ENCODE results near the gene GRPEL1. TPM values are rescaled to one million over a fixed set of nuclear protein-coding genes. Genes with fewer than 3 reads are reported as not detected.
A peak's percentile ranks its signal among the peaks of the same experiment; 100 is the strongest.

The GRPEL1 gene
- total RNA-seq, 1 experiment from 2014 or later, result 40.2 TPM

GRCh38 chr4:7023901-7024300 is 44.0 kb downstream of the GRPEL1 start:
- DNase-seq (ENCODE audit: low read depth), result no peak

- DNase-seq (ENCODE audit: low read depth), result no peak
These were observed 44.4 kb downstream of the GRPEL1 start for GRCh38 chr4:7023486-7023885.

GRCh38 chr4:7021930-7022664 is 45.8 kb downstream of the GRPEL1 start:
- peak; percentile 79 for DNase-seq (ENCODE audit: low read depth)

- DNase-seq (ENCODE audit: low read depth), result no peak
These were observed 46.5 kb downstream of the GRPEL1 start for GRCh38 chr4:7021355-7021754.

GRCh38 chr4:7020856-7021255 is 47.0 kb downstream of the GRPEL1 start:
- no peak for DNase-seq (ENCODE audit: low read depth)

- peak; percentile 5 for DNase-seq (ENCODE audit: low read depth)
These were observed 47.6 kb downstream of the GRPEL1 start for GRCh38 chr4:7020290-7020689.

- DNase-seq (ENCODE audit: low read depth), result no peak
These were observed 48.5 kb downstream of the GRPEL1 start for GRCh38 chr4:7019367-7019766.

- DNase-seq (ENCODE audit: low read depth), result no peak
These were observed 49.6 kb downstream of the GRPEL1 start for GRCh38 chr4:7018281-7018680.

GRCh38 chr4:7017446-7018048 is 50.3 kb downstream of the GRPEL1 start:
- no peak for DNase-seq (ENCODE audit: low read depth)

GRCh38 chr4:7016512-7016911 is 51.4 kb downstream of the GRPEL1 start:
- DNase-seq (ENCODE audit: low read depth), result no peak

- DNase-seq (ENCODE audit: low read depth), result no peak
These were observed 51.8 kb downstream of the GRPEL1 start for GRCh38 chr4:7016086-7016485.

GRCh38 chr4:7015383-7016035 is 52.4 kb downstream of the GRPEL1 start:
- DNase-seq (ENCODE audit: low read depth), result no peak

- DNase-seq (ENCODE audit: low read depth), result no peak
These were observed 53.0 kb downstream of the GRPEL1 start for GRCh38 chr4:7014815-7015214.

GRCh38 chr4:7013175-7013574 is 54.7 kb downstream of the GRPEL1 start:
- DNase-seq (ENCODE audit: low read depth), result no peak

- DNase-seq (ENCODE audit: low read depth), result no peak
These were observed 58.3 kb downstream of the GRPEL1 start for GRCh38 chr4:7009564-7009963.

Other genes starting within 250 kb of the GRPEL1 start
- 46.1 and 51.9 TPM in 2 replicates for gene TBC1D14, start 158.2 kb downstream of the GRPEL1 start, total RNA-seq (2014; rRNA removed)
- 14.0 and 14.5 TPM in 2 replicates for gene TADA2B, start 24.7 kb downstream of the GRPEL1 start, total RNA-seq (2014; rRNA removed)
- gene SORCS2, start 124.5 kb upstream of the GRPEL1 start, total RNA-seq (2014; rRNA removed), result 0.52 and 0.90 TPM in 2 replicates

All from LHCN-M2 (cell line).